CD14-positive monocyte (primary cell): ENCODE data around the gene TLCD3B. TPM values are rescaled to one million over a fixed set of nuclear protein-coding genes. Genes with fewer than 3 reads are reported as not detected.
A peak's percentile ranks its signal among the peaks of the same experiment; 100 is the strongest.

Source experiments
- DNase-seq, 3 donors: peaks; one replicate each; pipeline ENCODE4 v3.0.0-alpha.2; 2011 to 2022
- H2AFZ ChIP-seq: 2 replicates; pipeline ENCODE4 v1.6.0; 2012; ENCODE audit warnings: mild to moderate bottlenecking, low read depth, low read length, inconsistent platforms; ENCODE audit not compliant: insufficient read depth, poor library complexity, severe bottlenecking
- H3K27ac ChIP-seq, 2 donors: 1 replicate in 1 of 2; 2 replicates in 1 of 2; pipeline ENCODE4 v1.5.1; 2012 to 2013; ENCODE audit warnings: low read length in 2 of 2, control low read depth in 1 of 2, inconsistent platforms in 1 of 2, low read depth in 1 of 2, mild to moderate bottlenecking in 1 of 2
- H3K27me3 ChIP-seq, 2 donors: one replicate each; pipeline versions ENCODE4 v1.6.0 to v1.6.1; 2011 to 2013; ENCODE audit warnings: low read length in 2 of 2; ENCODE audit not compliant: control insufficient read depth in 2 of 2, insufficient read depth in 2 of 2
- H3K36me3 ChIP-seq, 2 donors: replicated peaks in 1 of 2; 1 replicate in 1 of 2; 2 replicates in 1 of 2; pipeline versions ENCODE4 v1.5.1 to v1.6.1; 2012 to 2013; ENCODE audit warnings: low read length in 2 of 2, control low read depth in 1 of 2, inconsistent platforms in 1 of 2, mild to moderate bottlenecking in 1 of 2; ENCODE audit not compliant: insufficient read depth in 2 of 2, control insufficient read depth in 1 of 2
- H3K4me1 ChIP-seq, 2 donors: 1 replicate in 1 of 2; 2 replicates in 1 of 2; pipeline versions ENCODE4 v1.5.1 to v1.6.1; 2012 to 2013; ENCODE audit warnings: low read length in 2 of 2, control low read depth in 1 of 2, inconsistent platforms in 1 of 2, mild to moderate bottlenecking in 1 of 2, moderate library complexity in 1 of 2; ENCODE audit not compliant: insufficient read depth in 2 of 2, control insufficient read depth in 1 of 2
- H3K4me2 ChIP-seq: replicated peaks from 2 replicates; pipeline ENCODE3; 2012; ENCODE audit warnings: low read length, moderate library complexity, mild to moderate bottlenecking; ENCODE audit not compliant: poor library complexity, severe bottlenecking; ENCODE audit errors: extremely low read depth
- H3K4me3 ChIP-seq, 3 experiments: fragments of 200-600 bp in 1 of 3; sonication (generic) in 1 of 3; replicated peaks in 1 of 3; 1 replicate in 2 of 3; 2 replicates in 1 of 3; pipeline ENCODE4 v1.5.1; 2011 to 2013; ENCODE audit warnings: low read length in 3 of 3, mild to moderate bottlenecking in 3 of 3, control low read depth in 2 of 3, low read depth in 2 of 3, inconsistent platforms in 1 of 3, moderate library complexity in 1 of 3
- H3K79me2 ChIP-seq: 2 replicates; pipeline ENCODE4 v1.6.0; 2012; ENCODE audit warnings: mild to moderate bottlenecking, control low read depth, inconsistent platforms, low read length, moderate library complexity; ENCODE audit not compliant: insufficient read depth
- H3K9ac ChIP-seq: 2 replicates; pipeline ENCODE4 v1.6.0; 2017; ENCODE audit warnings: low read length, mild to moderate bottlenecking; ENCODE audit not compliant: insufficient read depth, poor library complexity, severe bottlenecking
- H3K9me3 ChIP-seq, 2 donors: replicated peaks in 1 of 2; 1 replicate in 1 of 2; 2 replicates in 1 of 2; pipeline versions ENCODE4 v1.5.1 to v1.6.1; 2012 to 2013; ENCODE audit warnings: low read length in 2 of 2, control low read depth in 1 of 2; ENCODE audit not compliant: control insufficient read depth in 1 of 2, insufficient read depth in 1 of 2
- H4K20me1 ChIP-seq: 2 replicates; pipeline ENCODE4 v1.6.0; 2012; ENCODE audit warnings: mild to moderate bottlenecking, low read length, control low read depth, moderate library complexity; ENCODE audit not compliant: insufficient read depth
- H3K27ac Mint-ChIP-seq, 7 donors: one replicate each; pipeline ENCODE4 v1.8.0; 2020; ENCODE audit warnings: mild to moderate bottlenecking in 7 of 7, mixed read lengths in 7 of 7, moderate library complexity in 6 of 7, inconsistent platforms in 2 of 7
- H3K27me3 Mint-ChIP-seq, 3 donors: one replicate each; pipeline ENCODE4 v1.8.0; 2021 to 2022; ENCODE audit warnings: low read depth in 3 of 3, mild to moderate bottlenecking in 3 of 3, mixed read lengths in 3 of 3, moderate library complexity in 3 of 3, inconsistent platforms in 1 of 3
- H3K36me3 Mint-ChIP-seq, 2 donors: one replicate each; pipeline ENCODE4 v1.8.0; 2020; ENCODE audit warnings: mixed read lengths in 2 of 2, inconsistent platforms in 1 of 2, mild to moderate bottlenecking in 1 of 2
- H3K4me1 Mint-ChIP-seq: one replicate; pipeline ENCODE4 v1.8.0; 2020; ENCODE audit warnings: mild to moderate bottlenecking, mixed read lengths
- H3K4me3 Mint-ChIP-seq, 2 donors: one replicate each; pipeline ENCODE4 v1.8.0; 2020; ENCODE audit warnings: mild to moderate bottlenecking in 2 of 2, mixed read lengths in 2 of 2, moderate library complexity in 1 of 2
- H3K9me3 Mint-ChIP-seq, 7 donors: one replicate each; pipeline ENCODE4 v1.8.0; 2020 to 2022; ENCODE audit warnings: mixed read lengths in 7 of 7, mild to moderate bottlenecking in 6 of 7, moderate library complexity in 6 of 7, inconsistent platforms in 2 of 7
- CTCF ChIP-seq: fragments of 200-600 bp; IDR thresholded peaks from one replicate; pipeline ENCODE4 v1.8.0; 2022; ENCODE audit warnings: antibody characterized with exemption, mild to moderate bottlenecking
- WGBS: methylation state at CpG from one replicate; pipeline ENCODE4 v1.1.5; 2013; ENCODE audit warnings: missing lambda C conversion rate; ENCODE audit not compliant: insufficient coverage; 5-methylcytosine and 5-hydroxymethylcytosine counted together
- intact Hi-C, 2 donors: fragments of 100-400 bp; cut with micrococcal nuclease; formaldehyde crosslinking; loops; one replicate each; pipeline versions ENCODE4 v1.15.0 to v1.15.1; 2023
- polyA plus RNA-seq, 3 donors: library from polyadenylated mRNA; depleted of rRNA in 1 of 3; unstranded in 2 of 3; stranded (reverse) in 1 of 3; fragments of 300-500 nt in 2 of 3; fragments of >200 nt in 1 of 3; fragmentation: Illumina TruSeq in 2 of 3; gene quantifications; 1 replicate in 2 of 3; 2 replicates in 1 of 3; pipeline ENCODE4 v1.2.3, GENCODE V29; 2012 to 2021

Gene TLCD3B
- polyA plus RNA-seq, 3 donors = not detected

- 0% methylated on average over 6 of the region's 12 CpGs for WGBS
- no peak overlapping the region for H3K4me2 ChIP-seq
- intact Hi-C loops = no loop called here
Measured at GRCh38 chr16:30032083-30032819, 1.2 kb upstream of the TLCD3B start.

GRCh38 chr16:30031477-30031918 lies 427 bp upstream of the TLCD3B start:
- Histone ChIP-seq H3K36me3 (no peaks in the 10 kb centered on the region), H3K27ac (no peak overlapping the region), H3K4me3 (no peak overlapping the region), H4K20me1 (no peaks in the 10 kb centered on the region), H3K27me3 (peaks cover 30 to 59% of the 10 kb centered on the region in 2 donors), H3K4me1 (peaks cover 0 to 4% of the 10 kb centered on the region in 2 donors), H3K79me2 (no peaks in the 10 kb centered on the region), H3K4me2 (no peak overlapping the region), H3K9me3 (peaks cover 0 to 6% of the 10 kb centered on the region in 2 donors), H3K9ac (no peak overlapping the region), H2AFZ (no peak overlapping the region)
- Mint-ChIP-seq H3K4me3 (peak overlapping the region in 1 of 2 donors; percentile 86), H3K27me3 (peaks cover 54 to 89% (median 69%) of the 10 kb centered on the region in 3 donors), H3K4me1 (peaks cover 3% of the 10 kb centered on the region), H3K27ac (no peak overlapping the region), H3K9me3 (peaks cover 0 to 8% (median 5%) of the 10 kb centered on the region in 7 donors), H3K36me3 (no peaks in the 10 kb centered on the region)
- TF ChIP-seq CTCF = no peak
- no peak for DNase-seq
- intact Hi-C loops = no loop called here
- WGBS = 15% methylated on average over 7 of the region's 11 CpGs

More at GRCh38 chr16:30032083-30032819, 1.2 kb upstream of the TLCD3B start:
- peak; percentile 81 for TF ChIP-seq CTCF
- H3K36me3 Mint-ChIP-seq = no peaks in the 10 kb centered on the region
- H3K27me3 ChIP-seq = peaks cover 30 to 54% of the 10 kb centered on the region in 2 donors
- peaks cover 0 to 4% of the 10 kb centered on the region in 2 donors for H3K4me1 ChIP-seq
- peaks cover 3% of the 10 kb centered on the region for H3K4me1 Mint-ChIP-seq
- H3K79me2 ChIP-seq = no peaks in the 10 kb centered on the region
- no peaks in the 10 kb centered on the region for H4K20me1 ChIP-seq
- H3K9ac ChIP-seq = no peak overlapping the region
- peaks cover 49 to 85% (median 63%) of the 10 kb centered on the region in 3 donors for H3K27me3 Mint-ChIP-seq
- no peaks in the 10 kb centered on the region for H3K36me3 ChIP-seq
- H3K9me3 Mint-ChIP-seq = peaks cover 0 to 8% (median 5%) of the 10 kb centered on the region in 7 donors
- peak; percentile 45 to 64 (median 53) for DNase-seq
- no peak overlapping the region for H3K27ac ChIP-seq
- H3K27ac Mint-ChIP-seq = no peak overlapping the region
- no peak overlapping the region for H3K4me3 ChIP-seq
- no peak overlapping the region for H2AFZ ChIP-seq
- H3K9me3 ChIP-seq = peaks cover 0 to 6% of the 10 kb centered on the region in 2 donors
- H3K4me3 Mint-ChIP-seq = peak overlapping the region in 1 of 2 donors; percentile 86
